ENCODE data around the gene TCF15.

TCF15 gene

GRCh38 chr20:571754-572441 lies 38.2 kb downstream of the TCF15 start:
- DNase-seq (ENCODE audit: low spot score), result no peak
- TF ChIP-seq, protein P1, sequence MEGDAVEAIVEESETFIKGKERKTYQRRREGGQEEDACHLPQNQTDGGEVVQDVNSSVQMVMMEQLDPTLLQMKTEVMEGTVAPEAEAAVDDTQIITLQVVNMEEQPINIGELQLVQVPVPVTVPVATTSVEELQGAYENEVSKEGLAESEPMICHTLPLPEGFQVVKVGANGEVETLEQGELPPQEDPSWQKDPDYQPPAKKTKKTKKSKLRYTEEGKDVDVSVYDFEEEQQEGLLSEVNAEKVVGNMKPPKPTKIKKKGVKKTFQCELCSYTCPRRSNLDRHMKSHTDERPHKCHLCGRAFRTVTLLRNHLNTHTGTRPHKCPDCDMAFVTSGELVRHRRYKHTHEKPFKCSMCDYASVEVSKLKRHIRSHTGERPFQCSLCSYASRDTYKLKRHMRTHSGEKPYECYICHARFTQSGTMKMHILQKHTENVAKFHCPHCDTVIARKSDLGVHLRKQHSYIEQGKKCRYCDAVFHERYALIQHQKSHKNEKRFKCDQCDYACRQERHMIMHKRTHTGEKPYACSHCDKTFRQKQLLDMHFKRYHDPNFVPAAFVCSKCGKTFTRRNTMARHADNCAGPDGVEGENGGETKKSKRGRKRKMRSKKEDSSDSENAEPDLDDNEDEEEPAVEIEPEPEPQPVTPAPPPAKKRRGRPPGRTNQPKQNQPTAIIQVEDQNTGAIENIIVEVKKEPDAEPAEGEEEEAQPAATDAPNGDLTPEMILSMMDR (IDR thresholded peaks at IDR 0.05; ENCODE audit: borderline replicate concordance, control extremely low read depth, extremely low read depth, insufficient read depth, missing control alignments), result no peak
- in situ Hi-C loops (cut with MboI; ENCODE audit: low sequenced_read_pairs, unreplicated experiment), result loop anchor here (25.0 kb wide), 1 partner anchor 165 kb away; no protein-coding TSS in a partner anchor

- no peak for DNase-seq (ENCODE audit: low spot score)
- TF ChIP-seq, protein P1 (IDR thresholded peaks at IDR 0.05; ENCODE audit: borderline replicate concordance, control extremely low read depth, extremely low read depth, insufficient read depth, missing control alignments), result no peak
- in situ Hi-C loops (cut with MboI; ENCODE audit: low sequenced_read_pairs, unreplicated experiment), result loop anchor here (25.0 kb wide), 1 partner anchor 168 kb away; no protein-coding TSS in a partner anchor
These were observed 41.3 kb downstream of the TCF15 start for GRCh38 chr20:568673-569415.

DNA sequence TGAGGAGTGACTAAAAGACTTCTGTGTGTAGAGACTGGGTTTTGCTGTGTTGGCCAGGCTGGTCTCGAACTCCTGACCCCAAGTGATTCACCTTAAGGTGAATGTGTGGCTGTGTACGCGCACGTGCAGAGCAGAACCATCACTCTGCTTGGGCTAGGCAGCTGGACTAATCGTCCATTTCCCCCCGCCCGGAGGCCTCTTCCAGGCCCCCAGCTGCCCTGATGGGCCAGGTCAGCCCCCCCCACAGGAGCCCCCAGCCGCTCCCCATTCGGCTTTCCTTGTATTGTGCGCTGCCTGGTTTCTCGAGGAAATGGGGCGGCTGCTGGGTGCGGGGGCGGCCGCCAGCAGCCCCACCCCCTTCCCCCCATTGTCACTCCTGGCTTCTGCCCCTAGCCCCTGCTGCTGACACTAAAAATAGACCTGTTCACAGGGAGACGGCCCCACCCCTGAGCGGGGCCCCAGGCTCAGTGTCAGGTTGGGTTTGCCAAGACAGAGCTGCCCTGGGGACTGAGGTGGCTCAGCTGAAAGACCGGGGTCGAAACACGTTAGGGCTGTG lies 41.9 kb downstream of the TCF15 start:
- TF ChIP-seq, protein P1 (IDR thresholded peaks at IDR 0.05; ENCODE audit: borderline replicate concordance, control extremely low read depth, extremely low read depth, insufficient read depth, missing control alignments), result no peak
- in situ Hi-C loops (cut with MboI; ENCODE audit: low sequenced_read_pairs, unreplicated experiment), result loop anchor here (25.0 kb wide), 1 partner anchor 169 kb away; no protein-coding TSS in a partner anchor
- DNase-seq (ENCODE audit: low spot score), result no peak

DNA sequence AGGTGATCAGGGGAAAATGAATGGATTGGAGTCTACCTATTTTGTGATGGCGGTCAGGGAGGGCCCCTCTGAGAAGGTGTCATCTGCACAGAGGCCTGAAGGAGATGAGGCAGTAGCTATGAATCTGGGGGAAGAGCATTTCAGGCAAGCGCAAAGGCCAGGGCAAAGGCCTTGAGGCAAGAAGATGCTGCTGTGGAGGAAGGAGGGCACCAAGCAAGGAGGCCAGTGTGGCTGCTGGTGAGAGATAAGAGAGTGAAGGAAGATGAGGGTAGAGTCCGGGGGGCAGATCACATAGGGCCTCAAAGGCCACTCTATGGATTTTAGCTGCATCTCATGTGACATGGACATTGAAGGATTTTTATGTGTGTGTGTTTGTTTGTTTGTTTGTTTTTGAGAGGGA lies 45.9 kb downstream of the TCF15 start:
- in situ Hi-C loops (cut with MboI; ENCODE audit: low sequenced_read_pairs, unreplicated experiment), result loop anchor here (5.0 to 25.0 kb wide), 2 partner anchors 83 to 173 kb away; no protein-coding TSS in a partner anchor
- DNase-seq (ENCODE audit: low spot score), result no peak
- TF ChIP-seq, protein P1 (IDR thresholded peaks at IDR 0.05; ENCODE audit: borderline replicate concordance, control extremely low read depth, extremely low read depth, insufficient read depth, missing control alignments), result no peak

GRCh38 chr20:563187-563586 lies 46.9 kb downstream of the TCF15 start:
- in situ Hi-C loops (cut with MboI; ENCODE audit: low sequenced_read_pairs, unreplicated experiment), result loop anchor here (5.0 to 25.0 kb wide), 2 partner anchors 84 to 174 kb away; no protein-coding TSS in a partner anchor
- TF ChIP-seq, protein P1 (IDR thresholded peaks at IDR 0.05; ENCODE audit: borderline replicate concordance, control extremely low read depth, extremely low read depth, insufficient read depth, missing control alignments), result no peak
- no peak for DNase-seq (ENCODE audit: low spot score)

DNA sequence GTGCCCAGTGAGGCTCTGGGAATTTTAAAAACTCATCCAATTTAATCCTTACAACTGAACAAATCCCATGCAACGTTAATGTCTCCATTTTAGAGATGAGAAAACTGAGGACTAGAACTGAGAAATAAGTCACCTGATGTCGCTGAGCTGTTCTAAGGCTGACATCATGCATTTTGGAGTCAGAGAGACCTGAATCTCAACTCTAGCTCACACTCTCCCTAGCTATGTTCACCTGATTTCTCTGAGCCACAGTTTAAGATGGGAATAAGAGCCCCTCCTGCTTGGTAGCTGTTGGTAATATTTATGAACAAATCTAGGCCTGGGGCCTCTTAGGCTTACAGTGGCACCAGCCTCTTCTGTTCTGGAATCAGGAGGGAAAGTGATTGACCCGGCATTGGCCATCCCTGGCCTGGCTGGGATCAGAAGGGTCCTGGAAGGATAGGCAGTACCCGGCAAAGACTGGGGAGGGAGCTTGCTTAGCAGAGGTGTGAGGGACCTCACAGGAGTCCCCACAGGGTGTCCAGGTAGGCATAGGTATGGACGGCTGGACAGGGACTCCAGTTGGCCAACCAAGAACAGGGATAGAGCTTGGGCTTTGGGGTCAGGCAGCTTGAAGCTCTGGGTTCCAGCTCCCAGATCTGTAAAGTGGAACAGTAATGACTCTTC lies 47.7 kb downstream of the TCF15 start:
- TF ChIP-seq, protein P1 (IDR thresholded peaks at IDR 0.05; ENCODE audit: borderline replicate concordance, control extremely low read depth, extremely low read depth, insufficient read depth, missing control alignments), result no peak
- DNase-seq (ENCODE audit: low spot score), result no peak
- in situ Hi-C loops (cut with MboI; ENCODE audit: low sequenced_read_pairs, unreplicated experiment), result loop anchor here (5.0 to 25.0 kb wide), 2 partner anchors 85 to 175 kb away; no protein-coding TSS in a partner anchor
